Measurements from ENCODE around the gene NFKBIB. TPM values are rescaled to one million over a fixed set of nuclear protein-coding genes. Genes with fewer than 3 reads are reported as not detected.
A peak's percentile ranks its signal among the peaks of the same experiment; 100 is the strongest.

Gene NFKBIB
- total and polyA plus RNA-seq, 2 of the 13 experiments (the other 11 are each of a cell fraction or from before 2014, with no cell fraction given) = 8.6 to 14.9 TPM

DNA sequence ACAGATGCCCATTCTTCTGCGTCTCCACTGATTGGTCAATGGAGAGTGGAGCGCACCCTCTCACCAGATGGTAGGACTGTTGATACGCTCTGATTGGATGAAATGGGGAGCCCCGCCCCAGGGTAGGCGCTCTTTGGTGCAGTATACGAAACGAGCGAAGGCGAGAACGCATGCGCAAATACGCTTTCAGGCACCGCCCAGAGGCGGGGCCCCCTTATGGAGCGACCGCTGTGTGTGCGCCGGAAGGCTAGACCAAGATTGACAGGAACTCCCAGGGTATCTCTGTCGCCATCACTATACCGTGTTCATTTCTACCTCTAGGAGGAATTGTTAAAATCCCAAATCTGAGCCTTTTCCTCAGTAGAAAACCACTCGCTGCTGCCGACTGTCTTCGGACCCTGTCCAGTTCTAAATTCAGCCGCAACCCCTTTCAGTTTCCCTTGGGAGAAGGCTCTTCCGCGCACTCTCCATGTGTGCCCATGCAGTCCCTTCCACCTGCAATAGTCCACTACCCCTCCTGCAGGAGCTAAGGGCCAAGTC, 49.3 kb upstream of the NFKBIB start (continued):
- TF ChIP-seq ZNF878 (CRISPR knock-in tag; IDR thresholded peaks at IDR 0.05) = no peak
- no peak for TF ChIP-seq KLF12 (CRISPR knock-in tag; IDR thresholded peaks at IDR 0.05; ENCODE audit: borderline replicate concordance)
- peak; percentile 77 to 78; a peak in 3 of 4 replicates for TF ChIP-seq POLR2A (IDR thresholded peaks at IDR 0.05; ENCODE audit: insufficient read depth in 1 of 2, low read depth in 2 of 2, low read length in 2 of 2)
- no peak for TF ChIP-seq ZBTB46 (CRISPR knock-in tag; IDR thresholded peaks at IDR 0.05; ENCODE audit: borderline replicate concordance)
- no peak for TF ChIP-seq ARHGAP35 (CRISPR knock-in tag; IDR thresholded peaks at IDR 0.05; ENCODE audit: borderline replicate concordance)
- TF ChIP-seq ZFY (CRISPR knock-in tag; IDR thresholded peaks at IDR 0.05) = no peak
- TF ChIP-seq POLR2G (IDR thresholded peaks at IDR 0.05; ENCODE audit: low read depth, low read length) = peak; percentile 76
- no peak for TF ChIP-seq PHF20 (CRISPR knock-in tag; IDR thresholded peaks at IDR 0.05)
- TF ChIP-seq HDAC1 (CRISPR knock-in tag; IDR thresholded peaks at IDR 0.05) = no peak
- TF ChIP-seq SMC3 (IDR thresholded peaks at IDR 0.05; ENCODE audit: low read length) = no peak
- 0 out of 2 replicates have a peak, but pooled peaks have one; percentile 3 for TF ChIP-seq GLI4 (CRISPR knock-in tag; IDR thresholded peaks at IDR 0.05; ENCODE audit: borderline replicate concordance)
- TF ChIP-seq SKI (IDR thresholded peaks at IDR 0.05; ENCODE audit: partially characterized antibody) = no peak
- no peak for TF ChIP-seq AHR (CRISPR knock-in tag; IDR thresholded peaks at IDR 0.05)
- no peak for TF ChIP-seq RARG (CRISPR knock-in tag; IDR thresholded peaks at IDR 0.05; ENCODE audit: low read depth)
- TF ChIP-seq CSRNP1 (CRISPR knock-in tag; IDR thresholded peaks at IDR 0.05) = no peak
- TF ChIP-seq, protein P1, sequence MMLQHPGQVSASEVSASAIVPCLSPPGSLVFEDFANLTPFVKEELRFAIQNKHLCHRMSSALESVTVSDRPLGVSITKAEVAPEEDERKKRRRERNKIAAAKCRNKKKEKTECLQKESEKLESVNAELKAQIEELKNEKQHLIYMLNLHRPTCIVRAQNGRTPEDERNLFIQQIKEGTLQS (CRISPR knock-in tag; IDR thresholded peaks at IDR 0.05) = no peak
- TF ChIP-seq MBNL3 (CRISPR knock-in tag; conservative IDR thresholded peaks at IDR 0.05) = no peak
- TF ChIP-seq, protein P2, sequence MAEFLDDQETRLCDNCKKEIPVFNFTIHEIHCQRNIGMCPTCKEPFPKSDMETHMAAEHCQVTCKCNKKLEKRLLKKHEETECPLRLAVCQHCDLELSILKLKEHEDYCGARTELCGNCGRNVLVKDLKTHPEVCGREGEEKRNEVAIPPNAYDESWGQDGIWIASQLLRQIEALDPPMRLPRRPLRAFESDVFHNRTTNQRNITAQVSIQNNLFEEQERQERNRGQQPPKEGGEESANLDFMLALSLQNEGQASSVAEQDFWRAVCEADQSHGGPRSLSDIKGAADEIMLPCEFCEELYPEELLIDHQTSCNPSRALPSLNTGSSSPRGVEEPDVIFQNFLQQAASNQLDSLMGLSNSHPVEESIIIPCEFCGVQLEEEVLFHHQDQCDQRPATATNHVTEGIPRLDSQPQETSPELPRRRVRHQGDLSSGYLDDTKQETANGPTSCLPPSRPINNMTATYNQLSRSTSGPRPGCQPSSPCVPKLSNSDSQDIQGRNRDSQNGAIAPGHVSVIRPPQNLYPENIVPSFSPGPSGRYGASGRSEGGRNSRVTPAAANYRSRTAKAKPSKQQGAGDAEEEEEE (CRISPR knock-in tag; IDR thresholded peaks at IDR 0.05; ENCODE audit: borderline replicate concordance) = no peak
- no peak for TF ChIP-seq SSRP1 (CRISPR knock-in tag; IDR thresholded peaks at IDR 0.05)
- TF ChIP-seq, protein P3, sequence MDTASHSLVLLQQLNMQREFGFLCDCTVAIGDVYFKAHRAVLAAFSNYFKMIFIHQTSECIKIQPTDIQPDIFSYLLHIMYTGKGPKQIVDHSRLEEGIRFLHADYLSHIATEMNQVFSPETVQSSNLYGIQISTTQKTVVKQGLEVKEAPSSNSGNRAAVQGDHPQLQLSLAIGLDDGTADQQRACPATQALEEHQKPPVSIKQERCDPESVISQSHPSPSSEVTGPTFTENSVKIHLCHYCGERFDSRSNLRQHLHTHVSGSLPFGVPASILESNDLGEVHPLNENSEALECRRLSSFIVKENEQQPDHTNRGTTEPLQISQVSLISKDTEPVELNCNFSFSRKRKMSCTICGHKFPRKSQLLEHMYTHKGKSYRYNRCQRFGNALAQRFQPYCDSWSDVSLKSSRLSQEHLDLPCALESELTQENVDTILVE (CRISPR knock-in tag; IDR thresholded peaks at IDR 0.05) = no peak
- no peak; the same call in 1 of the 2 replicates for TF ChIP-seq RXRA (CRISPR knock-in tag; IDR thresholded peaks at IDR 0.05)
- TF ChIP-seq ZFP41 (CRISPR knock-in tag; IDR thresholded peaks at IDR 0.05; ENCODE audit: borderline replicate concordance) = no peak
- TF ChIP-seq ZNF17 (CRISPR knock-in tag; IDR thresholded peaks at IDR 0.05) = no peak
- no peak for TF ChIP-seq DNMT1 (CRISPR knock-in tag; IDR thresholded peaks at IDR 0.05)
- no peak for TF ChIP-seq NR2F1 (CRISPR knock-in tag; IDR thresholded peaks at IDR 0.05)
- TF ChIP-seq ZNF232 (CRISPR knock-in tag; IDR thresholded peaks at IDR 0.05; ENCODE audit: borderline replicate concordance) = no peak
